HCT116 (cell line): ENCODE data around the gene TMEM223. TPM values are rescaled to one million over a fixed set of nuclear protein-coding genes. Genes with fewer than 3 reads are reported as not detected.

ENCODE experiments used
- ATAC-seq: fragments of 200-7000 bp; cut with Tn5 transposase; 2 replicates; pipeline ENCODE4 v1.9.1; 2020; ENCODE audit warnings: mild to moderate bottlenecking, moderate library complexity
- BruUV-seq: library from RNA; stranded (reverse); fragments of 400-500 nt; replicated peaks from 2 replicates; lab custom pipeline; 2021; lab: Mats Ljungman, UMichigan
- CTCF ChIA-PET: fragments of 300-600 bp; sonication (Branson Sonifier 250); formaldehyde crosslinking; loops from one replicate; lab custom pipeline; 2021; ENCODE audit warnings: antibody characterized with exemption; lab: Charles Lee
- POLR2A ChIA-PET: fragments of 300-600, 350-600 bp; sonication (Branson Sonifier 250); formaldehyde crosslinking; loops from one replicate; lab custom pipeline; 2021; ENCODE audit warnings: antibody characterized with exemption; lab: Charles Lee
- RAD21 ChIA-PET, 2 experiments: fragments of 300-600 bp; sonication (Branson Sonifier 250); formaldehyde crosslinking; loops; one replicate each; lab custom pipeline; 2023; ENCODE audit warnings: low total read pairs in 2 of 2; ENCODE audit not compliant: uncharacterized antibody in 2 of 2, unreplicated experiment in 2 of 2, low non-redundant PET in 1 of 2; lab: Charles Lee
- DNase-seq: peaks from one replicate; pipeline ENCODE4 v3.0.0-alpha.2; 2010; ENCODE audit warnings: low read depth, low spot score
- H2AFZ ChIP-seq: fragments of 200-600 bp; shearing (Covaris generic), sonication (generic); 2 replicates; pipeline ENCODE4 v1.6.1; 2017; ENCODE audit warnings: low read depth, mixed run types, mixed read lengths, antibody characterized with exemption, low read length; ENCODE audit not compliant: poor library complexity, severe bottlenecking
- H3K27ac ChIP-seq: 2 replicates; pipeline ENCODE4 v1.5.1; 2012; ENCODE audit warnings: low read depth, low read length
- H3K27me3 ChIP-seq: fragments of 200-600 bp; sonication (generic); 2 replicates; pipeline ENCODE4 v1.6.1; 2016; ENCODE audit warnings: mixed run types, low read length, mixed read lengths; ENCODE audit not compliant: insufficient read depth
- H3K36me3 ChIP-seq, 2 experiments: fragments of 200-500 bp in 1 of 2; fragments of 200-600 bp in 1 of 2; sonication (Bioruptor generic) in 1 of 2; sonication (generic) in 1 of 2; 2 replicates each; pipeline versions ENCODE4 v1.5.1 to v1.6.1; 2014 to 2016; ENCODE audit warnings: low read length in 2 of 2, inconsistent platforms in 1 of 2, mixed read lengths in 1 of 2, mixed run types in 1 of 2; ENCODE audit not compliant: insufficient read depth in 2 of 2, control insufficient read depth in 1 of 2
- H3K4me1 ChIP-seq, 2 experiments: fragments of 200-600 bp in 1 of 2; sonication (generic) in 1 of 2; 2 replicates each; pipeline versions ENCODE4 v1.5.1 to v1.6.1; 2012 to 2017; ENCODE audit warnings: low read length in 2 of 2, inconsistent platforms in 1 of 2, mild to moderate bottlenecking in 1 of 2, mixed read lengths in 1 of 2, mixed run types in 1 of 2, moderate library complexity in 1 of 2; ENCODE audit not compliant: insufficient read depth in 2 of 2, control insufficient read depth in 1 of 2
- H3K4me2 ChIP-seq: fragments of 200-600 bp; sonication (generic); 2 replicates; pipeline ENCODE4 v1.6.1; 2017; ENCODE audit warnings: mixed run types, low read length, mixed read lengths
- H3K4me3 ChIP-seq, 2 experiments: fragments of 200-600 bp in 1 of 2; sonication (generic) in 1 of 2; replicated peaks in 1 of 2; 2 replicates each; pipeline ENCODE4 v1.5.1; 2011 to 2016; ENCODE audit warnings: low read length in 2 of 2, control low read depth in 1 of 2, low read depth in 1 of 2, mild to moderate bottlenecking in 1 of 2, mixed read lengths in 1 of 2, mixed run types in 1 of 2
- H3K79me2 ChIP-seq: fragments of 200-600 bp; sonication (generic); 2 replicates; pipeline ENCODE4 v1.6.1; 2017; ENCODE audit warnings: mild to moderate bottlenecking, mixed run types, low read length, moderate library complexity, mixed read lengths; ENCODE audit not compliant: insufficient read depth
- H3K9ac ChIP-seq: fragments of 200-600 bp; sonication (generic); 2 replicates; pipeline ENCODE4 v1.6.1; 2016; ENCODE audit warnings: low read length, mixed read lengths
- H3K9me2 ChIP-seq: fragments of 200-600 bp; sonication (generic), shearing (Covaris generic); 2 replicates; pipeline ENCODE4 v1.6.1; 2017; ENCODE audit warnings: mixed run types, mild to moderate bottlenecking, moderate library complexity; ENCODE audit not compliant: insufficient read depth
- H3K9me3 ChIP-seq, 2 experiments: fragments of 200-500 bp in 1 of 2; fragments of 200-600 bp in 1 of 2; sonication (Bioruptor generic) in 1 of 2; sonication (generic) in 1 of 2; 2 replicates each; pipeline ENCODE4 v1.6.1; 2014 to 2017; ENCODE audit warnings: low read length in 2 of 2, mixed read lengths in 2 of 2, inconsistent platforms in 1 of 2, low read depth in 1 of 2, mild to moderate bottlenecking in 1 of 2, mixed run types in 1 of 2, moderate library complexity in 1 of 2; ENCODE audit not compliant: control insufficient read depth in 1 of 2, insufficient read depth in 1 of 2
- H4K20me1 ChIP-seq: fragments of 200-600 bp; sonication (generic), shearing (Covaris generic); 2 replicates; pipeline ENCODE4 v1.6.1; 2017; ENCODE audit warnings: mixed run types, mild to moderate bottlenecking, moderate library complexity; ENCODE audit not compliant: insufficient read depth
- JUND ChIP-seq: IDR thresholded peaks from 2 replicates; pipeline ENCODE4 v1.6.1; 2012
- POLR2AphosphoS5 ChIP-seq: IDR thresholded peaks from 2 replicates; pipeline ENCODE4 v1.6.1; 2011; ENCODE audit warnings: mild to moderate bottlenecking, low read depth, low read length, moderate library complexity
- SRF ChIP-seq: IDR thresholded peaks from 2 replicates; pipeline ENCODE4 v1.6.1; 2012; ENCODE audit warnings: low read depth
- TCF7L2 ChIP-seq: IDR thresholded peaks from 2 replicates; pipeline ENCODE4 v1.7.0; 2011; ENCODE audit warnings: borderline replicate concordance, inconsistent platforms; ENCODE audit not compliant: insufficient read depth, insufficient read length; ENCODE audit errors: extremely low read depth
- ZNF274 ChIP-seq: fragments of 200-500 bp; sonication (Bioruptor generic); IDR thresholded peaks from 2 replicates; pipeline ENCODE4 v1.6.1; 2014; ENCODE audit warnings: mild to moderate bottlenecking, low read depth, low read length, inconsistent platforms
- intact Hi-C: fragments of 100-400 bp; cut with micrococcal nuclease; formaldehyde crosslinking; loops from 2 replicates; pipeline ENCODE4 v1.10.0; 2022
- total RNA-seq: library from RNA; stranded (reverse); gene quantifications from one replicate; pipeline ENCODE4 v1.2.1, GENCODE V29; 2021; ENCODE audit not compliant: unreplicated experiment

TMEM223 gene
- total RNA-seq, 1 experiment from 2014 or later = 18.4 TPM

DNA sequence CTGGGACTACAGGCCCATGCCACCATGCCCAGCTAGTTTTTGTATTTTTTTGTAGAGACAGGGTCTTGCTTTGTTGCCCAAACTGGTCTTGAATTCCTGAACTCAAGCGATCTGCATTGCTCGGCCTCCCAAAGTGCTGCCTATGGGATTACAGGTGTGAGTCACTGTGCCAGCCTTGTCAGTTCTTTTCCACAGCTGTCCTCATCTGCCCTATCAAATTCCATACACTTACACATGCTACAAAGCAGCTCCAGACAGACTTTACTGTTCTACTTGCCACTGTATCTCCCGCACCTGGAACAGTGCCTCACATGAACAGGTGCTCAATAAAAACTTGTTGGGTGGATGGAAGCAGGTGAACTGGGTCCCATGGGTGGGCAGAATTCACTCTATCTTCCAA is 31.9 kb upstream of the TMEM223 start:
- Histone ChIP-seq H2AFZ (no peak overlapping the region), H4K20me1 (no peaks in the 10 kb centered on the region)
- RAD21 ChIA-PET = no interaction called here
- DNase-seq = no peak
- TF ChIP-seq POLR2AphosphoS5 = no peak
- no peak for TF ChIP-seq ZNF274
- no peak for TF ChIP-seq TCF7L2
- TF ChIP-seq SRF = no peak
- TF ChIP-seq, all 23 proteins: peak for 0
- 0 out of 2 replicates have a peak, but pooled peaks cover 4% of the 10 kb centered on the region for H3K79me2 ChIP-seq
- H3K27me3 ChIP-seq = no peaks in the 10 kb centered on the region
- H3K27ac ChIP-seq = no peak overlapping the region
- H3K9ac ChIP-seq = no peak overlapping the region
- no peaks in the 10 kb centered on the region for H3K4me1 ChIP-seq
- no peak overlapping the region for H3K4me2 ChIP-seq
- ATAC-seq = no peak
- H3K9me2 ChIP-seq = no peaks in the 10 kb centered on the region
- ChIA-PET POLR2A (interaction anchor here (1.5 kb wide), 2 partner anchors 9 to 32 kb away, joined by 4 to 6 read pairs; partner anchors contain the start of gene TEX54), CTCF (no interaction called here)
- BruUV-seq = no TSS peak
- peaks cover 23 to 47% of the 10 kb centered on the region in 2 experiments for H3K36me3 ChIP-seq
- H3K9me3 ChIP-seq = no peaks in the 10 kb centered on the region
- intact Hi-C loops = no loop called here
- H3K4me3 ChIP-seq = no peak overlapping the region

DNA sequence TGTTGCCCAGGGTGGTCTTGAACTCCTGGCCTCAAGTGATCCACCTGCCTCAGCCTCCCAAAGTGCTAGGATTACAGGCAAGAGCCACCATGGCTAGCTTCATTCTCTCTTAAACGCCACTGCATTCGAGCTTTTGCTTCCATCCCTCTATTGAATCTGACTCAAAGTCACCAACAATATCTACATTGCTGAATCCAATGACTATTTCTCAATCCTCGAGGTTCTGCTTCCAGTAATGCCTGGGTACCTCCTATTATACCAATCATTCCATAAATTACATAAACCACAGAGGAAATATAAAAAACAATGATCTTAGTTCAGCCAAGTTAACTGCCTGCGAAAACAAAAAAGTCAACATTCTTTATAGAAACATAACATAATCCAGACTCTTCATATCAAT is 25.3 kb upstream of the TMEM223 start:
- H3K4me1 ChIP-seq = no peaks in the 10 kb centered on the region
- intact Hi-C loops = no loop called here
- TF ChIP-seq ZNF274 (no peak), JUND (no peak)
- TF ChIP-seq, all 23 proteins: peak for 0
- H3K9ac ChIP-seq = no peak overlapping the region
- ATAC-seq (no peak), DNase-seq (no peak)
- TSS peak; percentile 23 for BruUV-seq
- peaks cover 0 to 15% of the 10 kb centered on the region in 2 experiments; a peak in 3 of 4 replicates for H3K36me3 ChIP-seq
- H3K27ac ChIP-seq = no peak overlapping the region
- ChIA-PET POLR2A (interaction anchor here (0.6 to 1.8 kb wide), 3 partner anchors 11 to 24 kb away, joined by 3 to 12 read pairs (median 7); partner anchors contain the start of gene STX5), CTCF (interaction anchor here (0.8 kb wide), 1 partner anchor 12 kb away, joined by 3 read pairs; no protein-coding TSS in a partner anchor), RAD21 (no interaction called here)
- H3K27me3 ChIP-seq = no peaks in the 10 kb centered on the region
- H3K4me3 ChIP-seq = no peak overlapping the region
- no peaks in the 10 kb centered on the region for H3K9me2 ChIP-seq
- no peak overlapping the region for H3K4me2 ChIP-seq
- no peak overlapping the region for H2AFZ ChIP-seq
- H4K20me1 ChIP-seq = no peaks in the 10 kb centered on the region
- H3K79me2 ChIP-seq = no peaks in the 10 kb centered on the region
- no peaks in the 10 kb centered on the region for H3K9me3 ChIP-seq
